PC-9 (cell line): ENCODE measurements around the gene CARTPT.

Experiments used
- EZH2 ChIP-seq: fragments of 200-600 bp; sonication (generic); IDR thresholded peaks from 2 replicates; pipeline ENCODE4 v1.8.0; 2017; ENCODE audit warnings: antibody characterized with exemption, low read depth
- TF ChIP-seq, protein P1 (sequence below): fragments of 200-600 bp; sonication (generic); conservative IDR thresholded peaks from 2 replicates; pipeline ENCODE4 v1.6.1; 2017; ENCODE audit warnings: mixed run types, antibody characterized with exemption, mild to moderate bottlenecking, moderate library complexity

DNA sequence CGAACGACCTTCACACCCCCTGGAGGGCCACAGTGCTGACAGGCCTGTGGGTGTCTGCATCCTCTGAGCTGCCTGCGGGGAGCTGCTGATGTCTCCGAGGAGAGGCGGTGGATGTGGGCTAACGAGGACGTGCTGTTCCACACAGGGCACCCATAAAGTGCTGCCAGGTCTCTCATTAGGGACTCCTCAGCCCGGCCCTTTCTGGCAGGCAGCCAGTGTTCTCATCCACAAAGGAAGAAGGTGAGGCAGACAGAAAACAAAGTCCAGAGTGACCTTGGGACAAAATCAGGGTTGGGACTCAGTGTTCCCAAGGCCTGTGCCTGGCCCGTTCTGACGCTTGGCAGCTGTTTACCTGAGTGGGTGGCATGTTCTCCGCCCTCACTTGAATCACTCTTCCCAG is 29.3 kb downstream of the CARTPT start:
- TF ChIP-seq, protein P1, sequence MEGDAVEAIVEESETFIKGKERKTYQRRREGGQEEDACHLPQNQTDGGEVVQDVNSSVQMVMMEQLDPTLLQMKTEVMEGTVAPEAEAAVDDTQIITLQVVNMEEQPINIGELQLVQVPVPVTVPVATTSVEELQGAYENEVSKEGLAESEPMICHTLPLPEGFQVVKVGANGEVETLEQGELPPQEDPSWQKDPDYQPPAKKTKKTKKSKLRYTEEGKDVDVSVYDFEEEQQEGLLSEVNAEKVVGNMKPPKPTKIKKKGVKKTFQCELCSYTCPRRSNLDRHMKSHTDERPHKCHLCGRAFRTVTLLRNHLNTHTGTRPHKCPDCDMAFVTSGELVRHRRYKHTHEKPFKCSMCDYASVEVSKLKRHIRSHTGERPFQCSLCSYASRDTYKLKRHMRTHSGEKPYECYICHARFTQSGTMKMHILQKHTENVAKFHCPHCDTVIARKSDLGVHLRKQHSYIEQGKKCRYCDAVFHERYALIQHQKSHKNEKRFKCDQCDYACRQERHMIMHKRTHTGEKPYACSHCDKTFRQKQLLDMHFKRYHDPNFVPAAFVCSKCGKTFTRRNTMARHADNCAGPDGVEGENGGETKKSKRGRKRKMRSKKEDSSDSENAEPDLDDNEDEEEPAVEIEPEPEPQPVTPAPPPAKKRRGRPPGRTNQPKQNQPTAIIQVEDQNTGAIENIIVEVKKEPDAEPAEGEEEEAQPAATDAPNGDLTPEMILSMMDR = no peak
- no peak for TF ChIP-seq EZH2
